PC-9 (cell line): ENCODE measurements around the gene PDE6D. TPM values are rescaled to one million over a fixed set of nuclear protein-coding genes. Genes with fewer than 3 reads are reported as not detected.

Experiments
- BruUV-seq: library from RNA; stranded (reverse); fragments of 400-500 nt; replicated peaks from 2 replicates; lab custom pipeline; 2021; lab: Mats Ljungman, UMichigan
- CTCF ChIA-PET: fragments of 300-600 bp; sonication (Branson Sonifier 250); formaldehyde crosslinking; loops from one replicate; lab custom pipeline; 2022; ENCODE audit warnings: antibody characterized with exemption; lab: Charles Lee
- POLR2A ChIA-PET: fragments of 300-600 bp; sonication (Branson Sonifier 250); formaldehyde crosslinking; loops from one replicate; lab custom pipeline; 2022; ENCODE audit warnings: antibody characterized with exemption; ENCODE audit not compliant: unreplicated experiment; lab: Charles Lee
- DNase-seq, 2 experiments: peaks; one replicate each; pipeline versions ENCODE4 v3.0.0 to v3.0.0-alpha.2; 2015 to 2022; ENCODE audit warnings: mixed read lengths in 1 of 2
- H2AFZ ChIP-seq: fragments of 200-600 bp; sonication (generic); 2 replicates; pipeline ENCODE4 v1.8.1; 2017; ENCODE audit warnings: antibody characterized with exemption
- H3F3A ChIP-seq: fragments of 200-600 bp; sonication (generic); 2 replicates; pipeline ENCODE4 v1.8.1; 2017; ENCODE audit warnings: antibody characterized with exemption, mild to moderate bottlenecking, low read depth; ENCODE audit not compliant: insufficient read depth
- H3K27ac ChIP-seq: fragments of 200-600 bp; sonication (generic); 2 replicates; pipeline ENCODE4 v1.6.1; 2016; ENCODE audit warnings: mixed run types
- H3K27me3 ChIP-seq: fragments of 200-600 bp; sonication (generic); 2 replicates; pipeline ENCODE4 v1.6.1; 2016; ENCODE audit warnings: low read depth, mixed run types; ENCODE audit not compliant: insufficient read depth
- H3K36me3 ChIP-seq: fragments of 200-600 bp; sonication (generic); 2 replicates; pipeline ENCODE4 v1.6.1; 2016; ENCODE audit warnings: low read depth, mixed run types
- H3K4me1 ChIP-seq: fragments of 200-600 bp; sonication (generic); replicated peaks from 2 replicates; pipeline ENCODE4 v1.6.1; 2016; ENCODE audit warnings: mixed run types; ENCODE audit not compliant: insufficient read depth
- H3K4me2 ChIP-seq: fragments of 200-600 bp; sonication (generic); 2 replicates; pipeline ENCODE4 v1.6.1; 2017; ENCODE audit warnings: mixed run types
- H3K4me3 ChIP-seq: fragments of 200-600 bp; sonication (generic); 2 replicates; pipeline ENCODE4 v1.6.1; 2016; ENCODE audit warnings: mixed run types
- H3K79me2 ChIP-seq: fragments of 200-600 bp; sonication (generic); 2 replicates; pipeline ENCODE4 v1.6.1; 2017; ENCODE audit warnings: low read depth, mixed run types
- H3K9me2 ChIP-seq: fragments of 200-600 bp; sonication (generic); 2 replicates; pipeline ENCODE4 v1.8.1; 2017; ENCODE audit warnings: mild to moderate bottlenecking; ENCODE audit not compliant: insufficient read depth
- H3K9me3 ChIP-seq: fragments of 200-600 bp; sonication (generic); 2 replicates; pipeline ENCODE4 v1.8.1; 2016; ENCODE audit warnings: low read depth; ENCODE audit not compliant: insufficient read depth
- H4K20me1 ChIP-seq: fragments of 200-600 bp; sonication (generic); 2 replicates; pipeline ENCODE4 v1.8.1; 2017; ENCODE audit not compliant: insufficient read depth
- EZH2 ChIP-seq: fragments of 200-600 bp; sonication (generic); IDR thresholded peaks from 2 replicates; pipeline ENCODE4 v1.8.0; 2017; ENCODE audit warnings: antibody characterized with exemption, low read depth
- intact Hi-C: fragments of 100-400 bp; cut with micrococcal nuclease; formaldehyde crosslinking; loops from one replicate; pipeline ENCODE4 v1.10.0; 2022; ENCODE audit not compliant: unreplicated experiment
- total RNA-seq: library from RNA; stranded (reverse); gene quantifications from 2 replicates; pipeline ENCODE4 v1.2.3, GENCODE V29; 2021
- TF ChIP-seq, protein P1 (sequence below): fragments of 200-600 bp; sonication (generic); conservative IDR thresholded peaks from 2 replicates; pipeline ENCODE4 v1.6.1; 2017; ENCODE audit warnings: mixed run types, antibody characterized with exemption, mild to moderate bottlenecking, moderate library complexity

The PDE6D gene
- total RNA-seq, 1 experiment from 2014 or later, result 32.2 TPM

DNA sequence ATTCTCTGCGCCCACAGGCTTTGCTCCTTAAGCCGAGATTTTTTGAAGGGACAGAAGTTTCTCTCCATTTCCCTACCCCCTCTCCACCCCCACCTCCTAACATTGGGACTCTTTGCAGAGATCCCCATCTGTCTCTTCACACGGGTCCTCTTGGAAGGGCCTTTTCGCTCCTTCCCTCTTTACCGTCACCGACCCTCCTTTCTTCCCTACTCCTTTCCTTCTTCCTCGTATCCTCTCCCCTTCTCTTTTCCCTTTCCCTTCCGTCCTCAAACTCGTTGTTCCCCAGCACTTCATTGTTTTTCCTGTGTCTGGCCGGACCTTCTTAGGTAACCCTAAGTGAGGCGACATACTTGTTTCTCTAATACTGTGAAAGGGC, 5.8 kb upstream of the PDE6D start:
- peak overlapping the region; percentile 95 for H2AFZ ChIP-seq
- H3K36me3 ChIP-seq, result peaks cover 9% of the 10 kb centered on the region; the same call in 1 of the 2 replicates
- intact Hi-C loops, result loop anchor here (2.0 to 10.0 kb wide), 2 partner anchors 110 to 272 kb away; no protein-coding TSS in a partner anchor
- H3K27ac ChIP-seq, result no peak overlapping the region
- H4K20me1 ChIP-seq, result peaks cover 11% of the 10 kb centered on the region
- H3K9me3 ChIP-seq, result no peaks in the 10 kb centered on the region
- no peak for DNase-seq
- H3K79me2 ChIP-seq, result peaks cover 62% of the 10 kb centered on the region
- peak overlapping the region; percentile 97 for H3K4me3 ChIP-seq
- H3F3A ChIP-seq, result 0 out of 2 replicates have a peak, but pooled peaks cover 5% of the 10 kb centered on the region
- TF ChIP-seq EZH2, result no peak
- TF ChIP-seq, protein P1, sequence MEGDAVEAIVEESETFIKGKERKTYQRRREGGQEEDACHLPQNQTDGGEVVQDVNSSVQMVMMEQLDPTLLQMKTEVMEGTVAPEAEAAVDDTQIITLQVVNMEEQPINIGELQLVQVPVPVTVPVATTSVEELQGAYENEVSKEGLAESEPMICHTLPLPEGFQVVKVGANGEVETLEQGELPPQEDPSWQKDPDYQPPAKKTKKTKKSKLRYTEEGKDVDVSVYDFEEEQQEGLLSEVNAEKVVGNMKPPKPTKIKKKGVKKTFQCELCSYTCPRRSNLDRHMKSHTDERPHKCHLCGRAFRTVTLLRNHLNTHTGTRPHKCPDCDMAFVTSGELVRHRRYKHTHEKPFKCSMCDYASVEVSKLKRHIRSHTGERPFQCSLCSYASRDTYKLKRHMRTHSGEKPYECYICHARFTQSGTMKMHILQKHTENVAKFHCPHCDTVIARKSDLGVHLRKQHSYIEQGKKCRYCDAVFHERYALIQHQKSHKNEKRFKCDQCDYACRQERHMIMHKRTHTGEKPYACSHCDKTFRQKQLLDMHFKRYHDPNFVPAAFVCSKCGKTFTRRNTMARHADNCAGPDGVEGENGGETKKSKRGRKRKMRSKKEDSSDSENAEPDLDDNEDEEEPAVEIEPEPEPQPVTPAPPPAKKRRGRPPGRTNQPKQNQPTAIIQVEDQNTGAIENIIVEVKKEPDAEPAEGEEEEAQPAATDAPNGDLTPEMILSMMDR, result peak; percentile 11; the same call in 1 of the 2 replicates
- CTCF ChIA-PET, result interaction anchor here (1.2 kb wide), 1 partner anchor 9 kb away, joined by 3 read pairs; no protein-coding TSS in a partner anchor
- no TSS peak for BruUV-seq
- H3K4me1 ChIP-seq, result peaks cover 18% of the 10 kb centered on the region
- no peaks in the 10 kb centered on the region for H3K27me3 ChIP-seq
- peak overlapping the region; percentile 94 for H3K4me2 ChIP-seq
- H3K9me2 ChIP-seq, result no peaks in the 10 kb centered on the region
- POLR2A ChIA-PET, result interaction anchor here (0.5 kb wide), 1 partner anchor 176 kb away, joined by 3 read pairs; no protein-coding TSS in a partner anchor

DNA sequence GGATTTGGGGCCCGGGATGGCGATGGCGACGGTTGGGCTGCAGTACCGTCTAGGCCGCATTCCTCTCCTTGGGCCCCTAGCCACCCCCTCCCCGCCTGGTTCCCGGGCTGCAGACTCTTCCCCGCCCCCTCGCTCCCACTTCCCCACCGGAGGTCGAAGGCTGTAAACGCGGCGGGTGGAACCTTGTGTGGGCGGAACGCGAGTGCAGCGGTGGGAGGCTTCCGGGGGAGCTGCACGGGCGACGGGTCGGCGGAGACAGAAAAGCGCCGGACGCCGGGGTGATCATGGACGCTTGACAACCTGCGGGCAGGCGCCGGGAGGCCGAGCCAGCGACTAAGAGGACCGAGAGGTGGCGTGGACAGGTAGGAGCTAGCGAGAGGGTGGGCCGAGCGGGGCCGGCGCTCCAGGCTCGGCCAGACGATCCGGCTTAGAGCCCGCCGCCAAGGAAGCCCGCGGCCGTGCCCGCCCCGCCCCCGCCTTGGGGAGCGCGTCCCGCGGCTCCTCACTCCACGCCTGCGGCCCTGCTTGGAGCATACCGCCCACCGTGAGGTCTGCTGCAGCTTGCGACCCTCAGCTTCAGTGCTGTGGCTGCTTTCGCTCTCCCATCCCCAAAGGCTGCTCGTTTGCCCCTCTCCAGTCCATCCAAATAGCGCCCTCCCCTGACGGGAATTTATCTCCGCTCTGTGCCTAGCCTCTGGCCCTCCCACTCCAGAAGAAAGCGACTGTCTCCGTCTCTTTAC, 5.3 kb upstream of the PDE6D start, which contains the start of gene COPS7B:
Gene COPS7B (plus strand): TSS at position 269 of the 740 bp plus-strand sequence. CDS start 2,126 bp downstream, outside the sequence.
- peak; percentile 63 to 73 for DNase-seq
- H3K79me2 ChIP-seq, result peaks cover 61% of the 10 kb centered on the region
- H4K20me1 ChIP-seq, result peaks cover 11% of the 10 kb centered on the region
- H3K27me3 ChIP-seq, result no peaks in the 10 kb centered on the region
- POLR2A ChIA-PET, result interaction anchor here (0.5 to 0.6 kb wide), 2 partner anchors 174 to 175 kb away, joined by 3 to 7 read pairs; no protein-coding TSS in a partner anchor
- peak within 1 kb of the TSS; percentile 94 for H3K4me2 ChIP-seq
- TF ChIP-seq, protein P1, result peak; percentile 71
- no peak for TF ChIP-seq EZH2
- H3K36me3 ChIP-seq, result peaks cover 5% of the 10 kb centered on the region; the same call in 1 of the 2 replicates
- peak within 1 kb of the TSS; percentile 97 for H3K4me3 ChIP-seq
- TSS peak; percentile 15 for BruUV-seq
- no peaks in the 10 kb centered on the region for H3K9me2 ChIP-seq
- H3F3A ChIP-seq, result 0 out of 2 replicates have a peak, but pooled peaks cover 6% of the 10 kb centered on the region
- peaks cover 18% of the 10 kb centered on the region for H3K4me1 ChIP-seq
- H2AFZ ChIP-seq, result peak within 1 kb of the TSS; percentile 95
- CTCF ChIA-PET, result interaction anchor here (0.6 to 1.2 kb wide), 2 partner anchors 9 to 97 kb away, joined by 3 read pairs; no protein-coding TSS in a partner anchor
- intact Hi-C loops, result loop anchor here (2.0 to 10.0 kb wide), 2 partner anchors 110 to 272 kb away; no protein-coding TSS in a partner anchor
- H3K27ac ChIP-seq, result 0 out of 2 replicates have a peak within 1 kb of the TSS, but pooled peaks have one; percentile 18
- no peaks in the 10 kb centered on the region for H3K9me3 ChIP-seq

DNA sequence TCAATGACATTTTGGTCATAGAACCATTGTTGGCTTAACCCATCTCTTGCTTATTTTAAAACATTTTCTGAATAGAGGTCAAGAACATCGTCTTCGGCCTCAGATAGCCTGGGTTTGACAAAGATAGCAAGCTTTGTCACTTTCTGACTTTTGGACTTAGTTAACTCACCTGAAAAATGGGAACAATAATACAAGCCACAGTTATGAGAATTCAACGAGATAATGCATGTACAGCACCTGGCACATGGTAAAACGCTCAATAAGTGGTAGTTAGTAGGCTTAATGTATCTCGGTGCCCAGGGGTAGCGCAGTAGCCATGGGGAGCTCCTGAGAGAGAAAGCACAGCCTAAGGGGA, 4.7 kb upstream of the PDE6D start:
- peaks cover 58% of the 10 kb centered on the region for H3K79me2 ChIP-seq
- BruUV-seq, result no TSS peak
- H3K27ac ChIP-seq, result 0 out of 2 replicates have a peak overlapping the region, but pooled peaks have one; percentile 18
- H3K9me2 ChIP-seq, result no peaks in the 10 kb centered on the region
- CTCF ChIA-PET, result interaction anchor here (0.5 to 1.2 kb wide), 3 partner anchors 10 to 195 kb away, joined by 3 read pairs; no protein-coding TSS in a partner anchor
- POLR2A ChIA-PET, result interaction anchor here (0.5 to 1.0 kb wide), 3 partner anchors 10 to 580 kb away, joined by 3 to 9 read pairs (median 7); no protein-coding TSS in a partner anchor
- peak overlapping the region; percentile 94 for H3K4me2 ChIP-seq
- peak overlapping the region; percentile 95 for H2AFZ ChIP-seq
- no peaks in the 10 kb centered on the region for H3K9me3 ChIP-seq
- no peaks in the 10 kb centered on the region for H3K27me3 ChIP-seq
- TF ChIP-seq, protein P1, result no peak
- no peak for TF ChIP-seq EZH2
- intact Hi-C loops, result loop anchor here (2.0 to 10.0 kb wide), 2 partner anchors 109 to 271 kb away; no protein-coding TSS in a partner anchor
- peaks cover 5% of the 10 kb centered on the region; the same call in 1 of the 2 replicates for H3K36me3 ChIP-seq
- H3K4me1 ChIP-seq, result peaks cover 18% of the 10 kb centered on the region
- H3F3A ChIP-seq, result 0 out of 2 replicates have a peak, but pooled peaks cover 6% of the 10 kb centered on the region
- peak overlapping the region; percentile 97 for H3K4me3 ChIP-seq
- H4K20me1 ChIP-seq, result peaks cover 11% of the 10 kb centered on the region
- DNase-seq, result no peak
